ENCODE data around the gene PSMF1.

DNA sequence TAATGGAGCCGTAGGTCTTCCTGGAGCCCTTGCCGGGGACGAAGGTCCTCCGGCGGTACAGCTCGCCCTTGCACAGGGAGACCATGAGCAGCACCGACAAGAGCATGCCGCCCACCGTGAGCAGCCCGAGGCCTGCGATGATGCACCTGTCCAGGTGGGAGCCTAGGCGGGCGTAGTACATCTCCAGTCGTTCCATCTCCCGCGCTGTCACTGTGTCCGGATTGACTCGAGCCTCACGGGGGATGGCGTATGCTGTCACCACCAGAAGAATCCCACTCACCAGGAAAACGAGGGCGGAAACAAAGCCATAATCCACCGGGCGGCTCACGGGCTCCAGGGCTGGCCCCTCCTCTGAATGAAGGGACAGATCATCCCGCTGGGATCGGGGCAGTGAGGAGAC is 62.5 kb downstream of the PSMF1 start:
- no peak for TF ChIP-seq EZH2 (IDR thresholded peaks at IDR 0.05; ENCODE audit: low read depth)
- TF ChIP-seq, protein P1, sequence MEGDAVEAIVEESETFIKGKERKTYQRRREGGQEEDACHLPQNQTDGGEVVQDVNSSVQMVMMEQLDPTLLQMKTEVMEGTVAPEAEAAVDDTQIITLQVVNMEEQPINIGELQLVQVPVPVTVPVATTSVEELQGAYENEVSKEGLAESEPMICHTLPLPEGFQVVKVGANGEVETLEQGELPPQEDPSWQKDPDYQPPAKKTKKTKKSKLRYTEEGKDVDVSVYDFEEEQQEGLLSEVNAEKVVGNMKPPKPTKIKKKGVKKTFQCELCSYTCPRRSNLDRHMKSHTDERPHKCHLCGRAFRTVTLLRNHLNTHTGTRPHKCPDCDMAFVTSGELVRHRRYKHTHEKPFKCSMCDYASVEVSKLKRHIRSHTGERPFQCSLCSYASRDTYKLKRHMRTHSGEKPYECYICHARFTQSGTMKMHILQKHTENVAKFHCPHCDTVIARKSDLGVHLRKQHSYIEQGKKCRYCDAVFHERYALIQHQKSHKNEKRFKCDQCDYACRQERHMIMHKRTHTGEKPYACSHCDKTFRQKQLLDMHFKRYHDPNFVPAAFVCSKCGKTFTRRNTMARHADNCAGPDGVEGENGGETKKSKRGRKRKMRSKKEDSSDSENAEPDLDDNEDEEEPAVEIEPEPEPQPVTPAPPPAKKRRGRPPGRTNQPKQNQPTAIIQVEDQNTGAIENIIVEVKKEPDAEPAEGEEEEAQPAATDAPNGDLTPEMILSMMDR (conservative IDR thresholded peaks at IDR 0.05): no peak

Measured in PC-9 (cell line).